H1 (cell line): ENCODE data around the gene PLXDC2. TPM values are rescaled to one million over a fixed set of nuclear protein-coding genes. Genes with fewer than 3 reads are reported as not detected.

ENCODE experiments used
- CHD1 ChIP-seq: IDR thresholded peaks from 2 replicates; pipeline ENCODE4 v1.6.1; 2012; ENCODE audit warnings: low read depth, low read length, improper control_type of control experiment
- CHD7 ChIP-seq: fragments of 300-600 bp; sonication (generic); IDR thresholded peaks from 2 replicates; pipeline ENCODE4 v1.7.1; 2012; ENCODE audit warnings: low read length, moderate library complexity, mild to moderate bottlenecking, inconsistent platforms; ENCODE audit not compliant: insufficient replicate concordance
- FOSL1 ChIP-seq: IDR thresholded peaks from 2 replicates; pipeline ENCODE4 v1.6.1; 2011; ENCODE audit warnings: mild to moderate bottlenecking, low read depth, low read length, moderate library complexity; ENCODE audit not compliant: insufficient read depth
- polyA plus RNA-seq, 7 experiments: library from polyadenylated mRNA; depleted of rRNA in 3 of 7; stranded (reverse) in 5 of 7; unstranded in 2 of 7; fragments of >200 nt in 5 of 7; fragments of 200-250 nt in 2 of 7; gene quantifications; 1 replicate in 5 of 7; 2 replicates in 1 of 7; 4 replicates in 1 of 7; pipeline versions ENCODE4 v1.2.1 to v1.2.3, GENCODE V29; 2011 to 2013; ENCODE audit warnings: missing spikeins in 2 of 7, mixed read lengths in 2 of 7
- total RNA-seq: library from RNA; stranded (reverse); fragmentation: NEBNext Ultra II Directional; extraction: Animal tissue kit (Norgen Biotek cat#: 25700); gene quantifications from 2 replicates; pipeline ENCODE4 v1.2.1, GENCODE V29; 2021

Gene PLXDC2
- total and polyA plus RNA-seq, 2 of the 8 experiments (the other 6 are each of a cell fraction or from before 2014, with no cell fraction given), result 23.0 to 40.5 TPM

GRCh38 chr10:19987931-19988330 lies 171.7 kb downstream of the PLXDC2 start (continued):
- TF ChIP-seq CHD7, result peak; percentile 70
- no peak for TF ChIP-seq CHD1
- no peak for TF ChIP-seq FOSL1
